ENCODE results near the gene C1orf232. TPM values are rescaled to one million over a fixed set of nuclear protein-coding genes. Genes with fewer than 3 reads are reported as not detected.

The C1orf232 gene
- total RNA-seq, 1 experiment from 2014 or later = not detected

- no peak overlapping the region for H2AK5ac ChIP-seq (ENCODE audit: insufficient read length, low read length)
- H2BK5ac ChIP-seq (ENCODE audit: insufficient read length, low read length) = no peak overlapping the region
- H4K8ac ChIP-seq (replicated peaks; ENCODE audit: insufficient read length, low read depth, low read length) = no peak overlapping the region
- no peak for TF ChIP-seq CTCF (conservative IDR thresholded peaks at IDR 0.05)
- H3K18ac ChIP-seq (ENCODE audit: insufficient read length, low read depth, low read length) = no peak overlapping the region
- H3K27ac Mint-ChIP-seq = no peak overlapping the region
- no peak overlapping the region for H3T11ph ChIP-seq (ENCODE audit: low read length)
- H3K9ac ChIP-seq (ENCODE audit: extremely low read depth, insufficient read length, low read length) = no peak overlapping the region
- H3K27me3 Mint-ChIP-seq (ENCODE audit: low read depth) = peaks cover 86% of the 10 kb centered on the region
- no peak overlapping the region for H3K4me2 ChIP-seq (ENCODE audit: insufficient read depth, insufficient read length, low read length)
- no peak overlapping the region for H2AFZ ChIP-seq (ENCODE audit: low read length)
- no peak overlapping the region for H2BK120ac ChIP-seq (ENCODE audit: low read depth, low read length, poor library complexity, severe bottlenecking)
- WGBS (ENCODE audit: extremely low coverage, insufficient read length, low lambda C conversion rate) = no CpG with 5 or more reads among the region's 9 CpGs
- H3K27ac ChIP-seq (ENCODE audit: insufficient read length, low read depth, low read length) = no peak overlapping the region
- no peak overlapping the region for H2BK20ac ChIP-seq (ENCODE audit: low read depth, low read length, poor library complexity, severe bottlenecking)
- H3K27me3 ChIP-seq (ENCODE audit: insufficient read depth, low read length) = peaks cover 29% of the 10 kb centered on the region; the same call in 1 of the 2 replicates
- H3K4me1 ChIP-seq (ENCODE audit: insufficient read depth, low read length) = peaks cover 9% of the 10 kb centered on the region; the same call in 1 of the 2 replicates
- H4K91ac ChIP-seq (ENCODE audit: insufficient read length, low read depth, low read length) = no peak overlapping the region
- no peak overlapping the region for H2BK12ac ChIP-seq (ENCODE audit: insufficient read length, low read depth, low read length)
- peaks cover 0 to 4% of the 10 kb centered on the region in 2 experiments; a peak in 1 of 5 replicates for H3K9me3 Mint-ChIP-seq
- no peak overlapping the region for H3K56ac ChIP-seq (ENCODE audit: insufficient read length, low read depth, low read length)
- no peak overlapping the region for H2BK15ac ChIP-seq (ENCODE audit: low read depth, low read length)
- no peak overlapping the region for H3K4ac ChIP-seq (ENCODE audit: low read depth, low read length)
- no peaks in the 10 kb centered on the region for H3K79me2 ChIP-seq (ENCODE audit: insufficient read depth, low read length)
- H3K23ac ChIP-seq (ENCODE audit: insufficient read length, low read depth, low read length) = no peak overlapping the region
- no peak overlapping the region for H3K14ac ChIP-seq (ENCODE audit: insufficient read depth, low read length)
- peaks cover 37 to 58% of the 10 kb centered on the region in 2 experiments for H3K4me1 Mint-ChIP-seq
- DNase-seq = no peak
- H3K9me3 ChIP-seq (ENCODE audit: control insufficient read depth, low read depth, low read length) = no peaks in the 10 kb centered on the region
- no peaks in the 10 kb centered on the region for H3K36me3 Mint-ChIP-seq (ENCODE audit: insufficient read depth in 1 of 3, low read depth in 3 of 3)
- H4K20me1 ChIP-seq (ENCODE audit: control insufficient read depth, insufficient read depth, insufficient read length) = no peaks in the 10 kb centered on the region
- no peaks in the 10 kb centered on the region for H3K79me1 ChIP-seq (ENCODE audit: insufficient read depth, low read depth, low read length, poor library complexity, severe bottlenecking)
- H4K5ac ChIP-seq (ENCODE audit: insufficient read length, low read depth, low read length) = no peak overlapping the region
- H3K4me3 Mint-ChIP-seq = peak overlapping the region in 1 of 2 experiments; percentile 62; a peak in 2 of 5 replicates
- H3K23me2 ChIP-seq (ENCODE audit: insufficient read length, low read depth, low read length, poor library complexity, severe bottlenecking) = peaks cover 19% of the 10 kb centered on the region
These were observed 5.1 kb downstream of the C1orf232 start for GRCh38 chr1:26163684-26164035.

All from H9 (cell line).